Measurements from ENCODE around the gene UHRF1.

Gene UHRF1

GRCh38 chr19:4916292-4917082, 7.2 kb downstream of the UHRF1 start:
- H3K36me3 ChIP-seq (ENCODE audit: insufficient read depth, low read length) = peaks cover 86% of the 10 kb centered on the region
- no peak for DNase-seq (ENCODE audit: low read depth, low spot score)
- no peak overlapping the region for H3K4me3 ChIP-seq
- H3K27ac ChIP-seq = no peak overlapping the region
- H3K9ac ChIP-seq (ENCODE audit: insufficient read length) = no peak overlapping the region
- no peaks in the 10 kb centered on the region for H3K9me3 ChIP-seq (ENCODE audit: low read depth, low read length)
- TF ChIP-seq EZH2 (IDR thresholded peaks at IDR 0.05) = no peak
- TF ChIP-seq POLR2AphosphoS5 (IDR thresholded peaks at IDR 0.05; ENCODE audit: borderline replicate concordance, low read depth, low read length) = no peak; the same call in 1 of the 2 replicates

GRCh38 chr19:4922530-4923275, 13.4 kb downstream of the UHRF1 start:
- Histone ChIP-seq H3K9ac (ENCODE audit: insufficient read length) (no peak overlapping the region), H3K9me3 (ENCODE audit: low read depth, low read length) (no peaks in the 10 kb centered on the region), H3K27ac (no peak overlapping the region), H3K4me3 (no peak overlapping the region), H3K36me3 (ENCODE audit: insufficient read depth, low read length) (peaks cover 59% of the 10 kb centered on the region)
- DNase-seq (ENCODE audit: low read depth, low spot score) = no peak
- TF ChIP-seq EZH2 (IDR thresholded peaks at IDR 0.05) (no peak), FOXP2 (optimal IDR thresholded peaks at IDR 0.05; ENCODE audit: control extremely low read depth, extremely low read length, insufficient read depth) (no peak), POLR2AphosphoS5 (IDR thresholded peaks at IDR 0.05; ENCODE audit: borderline replicate concordance, low read depth, low read length) (no peak)

- H3K9me3 ChIP-seq (ENCODE audit: low read depth, low read length) = no peaks in the 10 kb centered on the region
- no peak overlapping the region for H3K27ac ChIP-seq
- no peak overlapping the region for H3K4me3 ChIP-seq
- DNase-seq (ENCODE audit: low read depth, low spot score) = no peak
- TF ChIP-seq FOXP2 (optimal IDR thresholded peaks at IDR 0.05; ENCODE audit: control extremely low read depth, extremely low read length, insufficient read depth) = no peak
- TF ChIP-seq POLR2AphosphoS5 (IDR thresholded peaks at IDR 0.05; ENCODE audit: borderline replicate concordance, low read depth, low read length) = no peak
- no peak for TF ChIP-seq EZH2 (IDR thresholded peaks at IDR 0.05)
- H3K9ac ChIP-seq (ENCODE audit: insufficient read length) = no peak overlapping the region
- H3K36me3 ChIP-seq (ENCODE audit: insufficient read depth, low read length) = peaks cover 61% of the 10 kb centered on the region
Measured at GRCh38 chr19:4923276-4923747, 14.0 kb downstream of the UHRF1 start.

GRCh38 chr19:4929186-4929585, 19.9 kb downstream of the UHRF1 start:
- TF ChIP-seq POLR2AphosphoS5 (IDR thresholded peaks at IDR 0.05; ENCODE audit: borderline replicate concordance, low read depth, low read length) (no peak), EZH2 (IDR thresholded peaks at IDR 0.05) (no peak), FOXP2 (optimal IDR thresholded peaks at IDR 0.05; ENCODE audit: control extremely low read depth, extremely low read length, insufficient read depth) (no peak)
- H3K27ac ChIP-seq = no peak overlapping the region
- no peak overlapping the region for H3K4me3 ChIP-seq
- H3K36me3 ChIP-seq (ENCODE audit: insufficient read depth, low read length) = peaks cover 63% of the 10 kb centered on the region
- no peak overlapping the region for H3K9ac ChIP-seq (ENCODE audit: insufficient read length)
- no peaks in the 10 kb centered on the region for H3K9me3 ChIP-seq (ENCODE audit: low read depth, low read length)
- DNase-seq (ENCODE audit: low read depth, low spot score) = no peak

- peaks cover 72% of the 10 kb centered on the region for H3K36me3 ChIP-seq (ENCODE audit: insufficient read depth, low read length)
- TF ChIP-seq FOXP2 (optimal IDR thresholded peaks at IDR 0.05; ENCODE audit: control extremely low read depth, extremely low read length, insufficient read depth) = no peak
- TF ChIP-seq POLR2AphosphoS5 (IDR thresholded peaks at IDR 0.05; ENCODE audit: borderline replicate concordance, low read depth, low read length) = no peak
- no peak for TF ChIP-seq EZH2 (IDR thresholded peaks at IDR 0.05)
- H3K9ac ChIP-seq (ENCODE audit: insufficient read length) = no peak overlapping the region
- H3K9me3 ChIP-seq (ENCODE audit: low read depth, low read length) = no peaks in the 10 kb centered on the region
- no peak for DNase-seq (ENCODE audit: low read depth, low spot score)
- no peak overlapping the region for H3K27ac ChIP-seq
- H3K4me3 ChIP-seq = no peak overlapping the region
Measured at GRCh38 chr19:4930664-4931063, 21.4 kb downstream of the UHRF1 start.

GRCh38 chr19:4932711-4933110, 23.4 kb downstream of the UHRF1 start:
- no peak overlapping the region for H3K9ac ChIP-seq (ENCODE audit: insufficient read length)
- H3K9me3 ChIP-seq (ENCODE audit: low read depth, low read length) = no peaks in the 10 kb centered on the region
- TF ChIP-seq POLR2AphosphoS5 (IDR thresholded peaks at IDR 0.05; ENCODE audit: borderline replicate concordance, low read depth, low read length) (no peak), FOXP2 (optimal IDR thresholded peaks at IDR 0.05; ENCODE audit: control extremely low read depth, extremely low read length, insufficient read depth) (no peak), EZH2 (IDR thresholded peaks at IDR 0.05) (no peak)
- no peak overlapping the region for H3K4me3 ChIP-seq
- H3K36me3 ChIP-seq (ENCODE audit: insufficient read depth, low read length) = peaks cover 77% of the 10 kb centered on the region
- H3K27ac ChIP-seq = no peak overlapping the region
- DNase-seq (ENCODE audit: low read depth, low spot score) = no peak

GRCh38 chr19:4933528-4933927, 24.2 kb downstream of the UHRF1 start:
- no peak overlapping the region for H3K4me3 ChIP-seq
- H3K9me3 ChIP-seq (ENCODE audit: low read depth, low read length) = no peaks in the 10 kb centered on the region
- no peak overlapping the region for H3K9ac ChIP-seq (ENCODE audit: insufficient read length)
- DNase-seq (ENCODE audit: low read depth, low spot score) = no peak
- H3K27ac ChIP-seq = no peak overlapping the region
- TF ChIP-seq POLR2AphosphoS5 (IDR thresholded peaks at IDR 0.05; ENCODE audit: borderline replicate concordance, low read depth, low read length) = no peak
- TF ChIP-seq EZH2 (IDR thresholded peaks at IDR 0.05) = no peak
- no peak for TF ChIP-seq FOXP2 (optimal IDR thresholded peaks at IDR 0.05; ENCODE audit: control extremely low read depth, extremely low read length, insufficient read depth)
- peaks cover 74% of the 10 kb centered on the region for H3K36me3 ChIP-seq (ENCODE audit: insufficient read depth, low read length)

GRCh38 chr19:4935444-4935843, 26.1 kb downstream of the UHRF1 start:
- TF ChIP-seq EZH2 (IDR thresholded peaks at IDR 0.05) = no peak
- TF ChIP-seq FOXP2 (optimal IDR thresholded peaks at IDR 0.05; ENCODE audit: control extremely low read depth, extremely low read length, insufficient read depth) = no peak
- TF ChIP-seq POLR2AphosphoS5 (IDR thresholded peaks at IDR 0.05; ENCODE audit: borderline replicate concordance, low read depth, low read length) = no peak
- no peak overlapping the region for H3K27ac ChIP-seq
- DNase-seq (ENCODE audit: low read depth, low spot score) = no peak

More at GRCh38 chr19:4935444-4935843, 26.1 kb downstream of the UHRF1 start:
- Histone ChIP-seq H3K4me3 (no peak overlapping the region), H3K9me3 (ENCODE audit: low read depth, low read length) (no peaks in the 10 kb centered on the region), H3K9ac (ENCODE audit: insufficient read length) (no peak overlapping the region), H3K36me3 (ENCODE audit: insufficient read depth, low read length) (peaks cover 67% of the 10 kb centered on the region)
